A549 (cell line): ENCODE results near the gene PAPLN.

Experiments used
- CTCF ChIP-seq: fragments of >200 bp; sonication (Bioruptor Twin); formaldehyde crosslinking; IDR thresholded peaks from 3 replicates; pipeline ENCODE4 v1.5.1; 2016
- HMGXB4 ChIP-seq: fragments of 250-450 bp; sonication (Bioruptor Pico); IDR thresholded peaks from 2 replicates; pipeline ENCODE4 v1.5.0; 2021; ENCODE audit warnings: mild to moderate bottlenecking, moderate library complexity, borderline replicate concordance
- JUN ChIP-seq, 2 experiments: fragments of >200 bp; sonication (Bioruptor Twin); formaldehyde crosslinking; IDR thresholded peaks; 2 replicates in 1 of 2; 3 replicates in 1 of 2; pipeline ENCODE4 v1.6.1; 2016 to 2017
- KDM5A ChIP-seq: fragments of 200-600 bp; sonication (generic); IDR thresholded peaks from 2 replicates; pipeline ENCODE4 v1.6.1; 2016; ENCODE audit warnings: antibody characterized with exemption, mild to moderate bottlenecking
- PHF8 ChIP-seq: fragments of 200-600 bp; sonication (generic); IDR thresholded peaks from 2 replicates; pipeline ENCODE4 v1.6.1; 2016; ENCODE audit warnings: low read depth, mild to moderate bottlenecking, antibody characterized with exemption, moderate library complexity, borderline replicate concordance
- POLR2A ChIP-seq: IDR thresholded peaks from 2 replicates; pipeline ENCODE4 v1.6.1; 2012; ENCODE audit warnings: mild to moderate bottlenecking, low read length
- REST ChIP-seq: fragments of 200-600 bp; sonication (generic); IDR thresholded peaks from 2 replicates; pipeline ENCODE4 v1.6.1; 2016; ENCODE audit warnings: antibody characterized with exemption, mild to moderate bottlenecking, moderate library complexity

- TF ChIP-seq CTCF (no peak), HMGXB4 (CRISPR knock-in tag) (no peak), REST (no peak), PHF8 (no peak), JUN (IDR thresholded peaks at IDR 0.05) (no peak), POLR2A (no peak), KDM5A (no peak)
These were observed 39.5 kb downstream of the PAPLN start for GRCh38 chr14:73276836-73277235.
